Muscle layer of duodenum (tissue), 2 donors: Measurements from ENCODE around the gene NIT2.

ENCODE experiments used
- H3K27ac ChIP-seq: one replicate; pipeline ENCODE4 v1.7.0; 2013; ENCODE audit warnings: mild to moderate bottlenecking, low read length
- H3K27me3 ChIP-seq: one replicate; pipeline ENCODE4 v1.7.0; 2013; ENCODE audit warnings: low read depth, mild to moderate bottlenecking, control low read depth, low read length
- H3K36me3 ChIP-seq, 2 donors: one replicate each; pipeline ENCODE4 v1.7.0; 2013; ENCODE audit warnings: low read length in 2 of 2, control low read depth in 1 of 2, mild to moderate bottlenecking in 1 of 2; ENCODE audit not compliant: insufficient read depth in 2 of 2, control insufficient read depth in 1 of 2
- H3K4me1 ChIP-seq, 2 donors: one replicate each; pipeline ENCODE4 v1.7.0; 2013; ENCODE audit warnings: low read length in 2 of 2, mild to moderate bottlenecking in 2 of 2, control low read depth in 1 of 2, moderate library complexity in 1 of 2; ENCODE audit not compliant: insufficient read depth in 2 of 2, control insufficient read depth in 1 of 2
- H3K4me3 ChIP-seq, 2 donors: one replicate each; pipeline ENCODE4 v1.7.0; 2013; ENCODE audit warnings: low read length in 2 of 2, low read depth in 1 of 2, mild to moderate bottlenecking in 1 of 2
- H3K9me3 ChIP-seq, 2 donors: one replicate each; pipeline ENCODE4 v1.7.0; 2013; ENCODE audit warnings: low read length in 2 of 2, control low read depth in 1 of 2, mild to moderate bottlenecking in 1 of 2; ENCODE audit not compliant: control insufficient read depth in 1 of 2
- donor health status: healthy.

The NIT2 gene

GRCh38 chr3:100334488-100335351 lies at the start of gene NIT2:
NIT2 (plus strand) TSS chr3:100334757; CDS start chr3:100334792, 35 bp downstream.
- Histone ChIP-seq H3K36me3 (peaks cover 0 to 10% of the 10 kb centered on the region in 2 donors), H3K27ac (peak within 1 kb of the TSS; percentile 81), H3K27me3 (no peaks in the 10 kb centered on the region), H3K4me1 (peaks cover 7 to 8% of the 10 kb centered on the region in 2 donors), H3K4me3 (peak within 1 kb of the TSS; percentile 74 to 96), H3K9me3 (no peaks in the 10 kb centered on the region)

GRCh38 chr3:100288288-100288894 lies 46.2 kb upstream of the NIT2 start:
- no peaks in the 10 kb centered on the region for H3K4me1 ChIP-seq
- no peak overlapping the region for H3K4me3 ChIP-seq
- no peak overlapping the region for H3K27ac ChIP-seq
- no peaks in the 10 kb centered on the region for H3K9me3 ChIP-seq
- peaks cover 20 to 33% of the 10 kb centered on the region in 2 donors for H3K36me3 ChIP-seq
- H3K27me3 ChIP-seq, result no peaks in the 10 kb centered on the region

GRCh38 chr3:100289339-100289738 lies 45.2 kb upstream of the NIT2 start:
- Histone ChIP-seq H3K4me3 (no peak overlapping the region), H3K27ac (no peak overlapping the region), H3K27me3 (no peaks in the 10 kb centered on the region), H3K4me1 (no peaks in the 10 kb centered on the region), H3K9me3 (no peaks in the 10 kb centered on the region), H3K36me3 (peaks cover 17 to 30% of the 10 kb centered on the region in 2 donors)

- no peaks in the 10 kb centered on the region for H3K4me1 ChIP-seq
- H3K27ac ChIP-seq, result no peak overlapping the region
- H3K9me3 ChIP-seq, result no peaks in the 10 kb centered on the region
- no peaks in the 10 kb centered on the region for H3K27me3 ChIP-seq
- no peak overlapping the region for H3K4me3 ChIP-seq
- peaks cover 40 to 52% of the 10 kb centered on the region in 2 donors for H3K36me3 ChIP-seq
Observed at GRCh38 chr3:100295089-100295488, 39.5 kb upstream of the NIT2 start.

- Histone ChIP-seq H3K4me1 (no peaks in the 10 kb centered on the region), H3K4me3 (no peak overlapping the region), H3K27me3 (no peaks in the 10 kb centered on the region), H3K36me3 (peaks cover 38 to 50% of the 10 kb centered on the region in 2 donors), H3K9me3 (no peaks in the 10 kb centered on the region), H3K27ac (no peak overlapping the region)
Observed at GRCh38 chr3:100297784-100298183, 36.8 kb upstream of the NIT2 start.

- Histone ChIP-seq H3K27me3 (no peaks in the 10 kb centered on the region), H3K4me1 (no peaks in the 10 kb centered on the region), H3K27ac (no peak overlapping the region), H3K4me3 (no peak overlapping the region), H3K9me3 (no peaks in the 10 kb centered on the region), H3K36me3 (peaks cover 37 to 57% of the 10 kb centered on the region in 2 donors)
Observed at GRCh38 chr3:100299016-100299415, 35.5 kb upstream of the NIT2 start.

- H3K4me3 ChIP-seq, result no peak overlapping the region
- H3K4me1 ChIP-seq, result no peaks in the 10 kb centered on the region
- no peaks in the 10 kb centered on the region for H3K27me3 ChIP-seq
- H3K27ac ChIP-seq, result no peak overlapping the region
- peaks cover 30 to 55% of the 10 kb centered on the region in 2 donors for H3K36me3 ChIP-seq
- no peaks in the 10 kb centered on the region for H3K9me3 ChIP-seq
Observed at GRCh38 chr3:100306695-100307094, 27.9 kb upstream of the NIT2 start.

- Histone ChIP-seq H3K9me3 (no peaks in the 10 kb centered on the region), H3K27me3 (no peaks in the 10 kb centered on the region), H3K27ac (no peak overlapping the region), H3K4me3 (no peak overlapping the region), H3K36me3 (peaks cover 25 to 40% of the 10 kb centered on the region in 2 donors), H3K4me1 (no peaks in the 10 kb centered on the region)
Observed at GRCh38 chr3:100310355-100310965, 24.1 kb upstream of the NIT2 start.

GRCh38 chr3:100311011-100311410 lies 23.5 kb upstream of the NIT2 start:
- H3K9me3 ChIP-seq, result no peaks in the 10 kb centered on the region
- H3K27me3 ChIP-seq, result no peaks in the 10 kb centered on the region
- H3K4me3 ChIP-seq, result no peak overlapping the region
- no peak overlapping the region for H3K27ac ChIP-seq
- H3K36me3 ChIP-seq, result peaks cover 19 to 34% of the 10 kb centered on the region in 2 donors
- H3K4me1 ChIP-seq, result no peaks in the 10 kb centered on the region

- H3K4me3 ChIP-seq, result no peak overlapping the region
- H3K36me3 ChIP-seq, result peaks cover 16 to 22% of the 10 kb centered on the region in 2 donors
- no peaks in the 10 kb centered on the region for H3K27me3 ChIP-seq
- no peaks in the 10 kb centered on the region for H3K9me3 ChIP-seq
- H3K4me1 ChIP-seq, result no peaks in the 10 kb centered on the region
- H3K27ac ChIP-seq, result no peak overlapping the region
Observed at GRCh38 chr3:100316641-100317069, 17.9 kb upstream of the NIT2 start.

GRCh38 chr3:100317912-100318311 lies 16.6 kb upstream of the NIT2 start:
- Histone ChIP-seq H3K4me1 (no peaks in the 10 kb centered on the region), H3K27ac (no peak overlapping the region), H3K27me3 (no peaks in the 10 kb centered on the region), H3K4me3 (no peak overlapping the region), H3K9me3 (no peaks in the 10 kb centered on the region), H3K36me3 (peaks cover 12 to 22% of the 10 kb centered on the region in 2 donors)
